ENCODE data around the gene LRRTM2.

The LRRTM2 gene

GRCh38 chr5:138833726-138834480, 41.2 kb downstream of the LRRTM2 start:
- DNase-seq, result no peak

DNA sequence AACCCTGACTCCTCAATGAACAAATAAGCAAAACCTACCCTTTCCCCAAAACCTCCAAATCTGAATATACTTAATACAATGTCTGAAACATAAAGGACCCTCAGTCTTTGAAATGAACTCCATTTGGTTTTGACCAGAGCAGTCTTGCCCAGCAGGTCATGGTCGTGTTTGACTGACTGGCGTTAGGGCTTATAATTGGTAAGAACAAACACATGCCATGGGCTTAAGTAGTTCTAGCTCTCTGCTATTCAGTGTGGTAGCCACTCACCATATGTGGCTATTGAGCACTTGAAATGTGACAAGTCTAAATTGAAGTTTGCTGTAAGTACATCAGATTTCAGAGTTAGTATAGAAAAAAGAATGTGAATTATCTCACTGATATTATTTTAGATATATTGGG, 42.1 kb downstream of the LRRTM2 start:
- DNase-seq, result no peak

- no peak for DNase-seq
Measured at GRCh38 chr5:138832218-138832617, 42.9 kb downstream of the LRRTM2 start.

GRCh38 chr5:138831703-138832102, 43.4 kb downstream of the LRRTM2 start:
- DNase-seq, result no peak

DNA sequence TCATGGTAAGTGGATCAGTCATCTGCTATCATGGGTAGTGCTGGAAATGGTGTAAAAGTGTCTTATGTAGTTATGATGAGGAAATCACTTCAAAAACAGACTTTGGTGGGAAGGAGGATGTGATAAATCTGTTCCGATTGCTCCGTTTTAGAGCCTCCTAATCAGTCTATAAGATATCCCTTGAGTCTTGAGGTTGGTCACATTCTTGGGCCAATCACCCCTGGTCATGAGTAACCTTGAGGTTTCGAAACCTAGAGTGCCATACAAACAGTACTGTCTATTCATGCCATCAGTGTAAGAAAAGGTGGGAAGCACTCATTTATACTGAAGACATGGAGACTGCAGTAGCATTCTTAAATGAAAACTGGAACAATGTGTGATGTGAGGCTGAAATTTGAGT, 45.8 kb downstream of the LRRTM2 start:
- no peak for DNase-seq

DNA sequence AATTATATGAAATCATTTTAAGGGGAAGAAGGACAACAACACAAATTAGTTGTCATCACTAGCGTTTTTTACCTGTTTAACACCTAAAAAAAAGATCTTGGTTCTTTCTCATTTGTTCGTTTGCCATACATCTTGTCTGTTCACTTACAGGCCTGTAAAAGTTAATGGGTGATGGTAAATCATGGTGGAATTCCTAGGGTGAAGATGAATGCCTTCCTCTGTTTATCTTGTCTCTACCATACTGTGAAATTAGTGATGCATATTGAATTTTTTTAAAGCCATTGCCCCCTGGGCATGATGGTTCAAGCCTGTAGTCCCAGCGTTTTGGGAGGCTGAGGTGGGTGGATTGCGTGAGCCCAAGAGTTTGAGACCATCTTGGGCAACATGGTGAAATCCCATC, 46.6 kb downstream of the LRRTM2 start:
- DNase-seq, result no peak

GRCh38 chr5:138824924-138825863, 49.9 kb downstream of the LRRTM2 start:
- DNase-seq, result no peak

DNA sequence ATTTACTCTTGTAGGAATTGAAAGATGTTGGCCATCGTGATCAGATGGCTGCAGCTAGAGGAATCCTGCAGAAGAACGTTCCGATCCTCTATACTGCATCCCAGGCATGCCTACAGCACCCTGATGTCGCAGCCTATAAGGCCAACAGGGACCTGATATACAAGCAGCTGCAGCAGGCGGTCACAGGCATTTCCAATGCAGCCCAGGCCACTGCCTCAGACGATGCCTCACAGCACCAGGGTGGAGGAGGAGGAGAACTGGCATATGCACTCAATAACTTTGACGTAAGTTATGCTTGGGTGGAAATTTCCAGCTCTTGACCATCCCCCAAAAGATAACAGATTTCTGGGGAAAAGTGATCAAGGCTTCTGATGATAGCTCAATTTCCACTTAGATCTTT, 50.6 kb downstream of the LRRTM2 start:
- no peak for DNase-seq

GRCh38 chr5:138820695-138821094, 54.4 kb downstream of the LRRTM2 start:
- no peak for DNase-seq

DNA sequence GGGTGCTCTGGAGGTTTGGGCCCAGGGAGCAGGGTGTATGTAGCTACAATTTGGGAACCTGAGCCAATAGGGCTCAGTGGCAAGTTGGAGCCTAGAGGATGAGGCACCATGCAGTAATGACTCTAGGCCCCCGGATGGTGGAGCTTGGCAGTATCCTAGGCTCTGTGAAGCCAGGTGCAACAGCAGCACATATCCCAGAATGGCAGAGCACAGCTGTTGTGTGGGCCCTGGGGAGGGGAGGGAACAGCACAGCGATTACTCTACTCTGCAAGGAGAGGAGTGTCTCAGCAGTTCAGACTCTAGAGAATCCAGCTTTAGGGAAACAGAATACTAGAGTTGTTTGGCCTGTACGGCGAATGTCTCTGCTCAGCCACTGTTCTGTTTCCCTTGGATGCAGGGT, 56.1 kb downstream of the LRRTM2 start:
- DNase-seq, result no peak

All from activated CD4-positive, CD25-positive, alpha-beta regulatory T cell treated with anti-CD3 and anti-CD28 coated beads, Interleukin-2, amount 50 U/mL, for 72 hours (primary cell).